Measurements from ENCODE around the gene HEXD. TPM values are rescaled to one million over a fixed set of nuclear protein-coding genes. Genes with fewer than 3 reads are reported as not detected.

The HEXD gene
- polyA plus RNA-seq, 3 donors: 39.6 to 49.9 (median 41.9) TPM

DNA sequence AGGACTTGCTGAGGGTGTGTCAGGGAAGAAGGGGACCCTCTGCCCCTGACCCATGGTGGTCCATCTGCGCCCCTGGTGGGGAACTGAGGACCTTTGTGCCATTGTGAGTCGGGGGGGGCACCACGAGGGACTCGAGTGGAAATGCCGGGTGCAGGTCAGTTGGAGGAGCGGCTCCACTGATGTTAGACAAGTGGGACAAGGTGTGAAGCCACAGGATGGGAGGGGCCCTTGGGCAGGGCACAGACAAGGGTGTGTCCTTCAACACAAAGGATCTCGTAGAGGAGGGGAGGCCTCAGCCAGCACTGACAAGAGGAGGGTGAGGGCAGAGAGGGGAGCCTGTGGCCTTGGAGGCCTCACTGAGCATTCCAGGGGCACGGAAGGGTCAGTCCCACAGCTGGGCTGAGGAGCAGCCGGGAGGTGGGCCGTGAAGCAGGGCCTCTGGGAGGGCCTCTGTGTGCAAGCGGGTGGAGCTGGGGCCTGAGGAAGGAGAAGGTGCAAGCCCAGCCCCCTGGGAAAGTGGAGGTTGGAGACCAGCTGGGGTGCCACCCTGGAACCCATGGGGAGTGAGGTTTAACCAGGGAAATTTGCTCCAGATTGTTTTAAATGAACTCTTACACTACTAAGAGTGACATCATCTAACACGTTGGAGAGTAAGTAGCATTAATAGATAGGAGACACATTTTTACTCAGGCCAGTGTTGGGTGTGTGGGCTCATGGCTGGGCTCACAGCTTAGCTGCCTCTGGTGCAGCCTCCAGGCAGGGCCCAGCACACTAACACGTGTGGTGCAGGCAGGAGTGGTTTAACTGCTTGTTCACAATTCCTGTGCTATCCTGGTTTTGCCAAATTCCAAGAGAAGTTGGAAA, 68.3 kb downstream of the HEXD start:
- no peak for DNase-seq

- DNase-seq: no peak
These were observed 69.8 kb downstream of the HEXD start for GRCh38 chr17:82487910-82488309.

DNA sequence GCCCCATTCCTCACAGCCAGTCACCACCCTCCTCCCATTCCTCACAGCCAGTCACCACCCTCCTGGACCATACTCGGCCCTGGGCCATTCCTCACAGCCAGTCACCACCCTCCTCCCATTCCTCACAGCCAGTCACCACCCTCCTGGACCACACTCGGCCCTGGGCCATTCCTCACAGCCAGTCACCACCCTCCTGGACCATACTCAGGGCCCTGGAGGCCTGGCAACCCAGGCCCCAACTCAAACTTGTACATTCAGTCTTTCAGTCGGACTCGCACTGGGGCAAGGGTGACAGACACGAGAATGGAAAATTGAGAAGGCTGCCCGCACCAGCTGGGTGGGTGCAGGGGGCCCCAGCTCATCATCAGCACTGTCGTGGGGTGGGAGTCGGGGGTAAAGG, 71.0 kb downstream of the HEXD start:
- DNase-seq: no peak

- DNase-seq: no peak
These were observed 71.8 kb downstream of the HEXD start for GRCh38 chr17:82489851-82490511.

GRCh38 chr17:82490512-82491195, 72.5 kb downstream of the HEXD start:
- no peak for DNase-seq

DNA sequence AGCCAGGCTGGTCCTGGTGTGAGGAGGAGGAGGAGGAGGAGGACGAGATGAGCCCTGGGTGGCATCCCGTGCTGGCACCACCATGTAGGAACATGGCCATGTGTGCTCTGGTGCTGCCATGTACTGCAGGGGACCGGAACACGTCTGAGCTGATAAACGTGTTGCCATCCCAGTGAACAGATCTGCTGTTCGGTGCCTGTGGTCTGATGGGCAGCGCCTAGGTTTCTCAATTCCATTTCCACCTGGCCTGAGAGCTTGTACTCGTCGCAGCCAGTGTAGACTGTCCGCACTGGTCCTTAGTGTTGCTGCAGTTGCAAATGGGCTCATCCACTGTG, 73.0 kb downstream of the HEXD start:
- DNase-seq: no peak

DNA sequence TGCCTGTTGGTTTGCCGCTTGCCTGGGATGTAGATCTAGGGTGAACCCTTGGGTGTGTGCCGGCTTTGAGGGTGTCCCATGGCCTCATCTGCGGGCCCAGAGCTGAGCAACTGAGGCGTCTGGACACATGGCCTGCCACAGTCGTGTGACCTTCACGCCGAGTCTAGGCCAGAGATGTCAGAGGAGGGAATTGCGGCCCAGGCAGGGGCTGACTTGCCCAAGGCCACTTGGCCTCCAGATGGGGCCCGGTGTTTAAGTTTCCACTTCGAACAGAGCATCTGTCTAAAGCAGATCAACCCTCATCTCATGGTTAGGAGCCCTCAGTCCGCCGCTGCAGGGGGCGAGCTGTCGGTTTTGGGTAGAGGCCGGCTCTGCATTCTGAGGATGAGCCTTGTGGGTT, 73.4 kb downstream of the HEXD start:
- DNase-seq: no peak

Other genes with a start within 250 kb of the HEXD start
- 10 to 100 TPM; 50.9 to 98.3 (median 89.0) TPM for gene CCDC57, start 205.5 kb upstream of the HEXD start, polyA plus RNA-seq (ENCODE audit: insufficient read length in 3 of 3)
- gene SLC16A3, start 189.3 kb upstream of the HEXD start, polyA plus RNA-seq (ENCODE audit: insufficient read length in 3 of 3): 10 to 100 TPM; 13.6 to 15.2 (median 13.9) TPM
- 100 to 1,000 TPM; 125 to 139 (median 134) TPM for gene CSNK1D, start 144.6 kb upstream of the HEXD start, polyA plus RNA-seq (ENCODE audit: insufficient read length in 3 of 3)
- gene CD7, start 100.7 kb upstream of the HEXD start, polyA plus RNA-seq (ENCODE audit: insufficient read length in 3 of 3): under 1 TPM; 0.50 to 0.65 (median 0.55) TPM
- gene SECTM1, start 84.6 kb upstream of the HEXD start, polyA plus RNA-seq (ENCODE audit: insufficient read length in 3 of 3): 1 to 10 TPM; 1.6 to 1.8 (median 1.7) TPM
- under 1 TPM in 1 of 3 donors, not detected in 2; 0.06 TPM for gene TEX19, start 59.1 kb upstream of the HEXD start, polyA plus RNA-seq (ENCODE audit: insufficient read length in 3 of 3)
- gene UTS2R, start 46.6 kb upstream of the HEXD start, polyA plus RNA-seq (ENCODE audit: insufficient read length in 3 of 3): under 1 TPM; 0.71 to 0.91 (median 0.75) TPM
- 10 to 100 TPM; 25.5 to 30.0 (median 29.3) TPM for gene OGFOD3, start 239 bp downstream of the HEXD start, polyA plus RNA-seq (ENCODE audit: insufficient read length in 3 of 3)
- 10 to 100 TPM; 46.3 to 60.6 (median 59.0) TPM for gene CYBC1, start 32.4 kb downstream of the HEXD start, polyA plus RNA-seq (ENCODE audit: insufficient read length in 3 of 3)
- 100 to 1,000 TPM in 1 of 3 donors, 10 to 100 TPM in 2; 95.4 to 104 (median 98.2) TPM for gene NARF, start 40.4 kb downstream of the HEXD start, polyA plus RNA-seq (ENCODE audit: insufficient read length in 3 of 3)
- 10 to 100 TPM; 40.1 to 50.6 (median 44.8) TPM for gene FOXK2, start 101.4 kb downstream of the HEXD start, polyA plus RNA-seq (ENCODE audit: insufficient read length in 3 of 3)
- 10 to 100 TPM; 93.5 to 98.7 (median 95.2) TPM for gene WDR45B, start 230.1 kb downstream of the HEXD start, polyA plus RNA-seq (ENCODE audit: insufficient read length in 3 of 3)

Measured in renal pelvis (tissue), 4 donors.